ENCODE data around the gene MRPS12.

DNA sequence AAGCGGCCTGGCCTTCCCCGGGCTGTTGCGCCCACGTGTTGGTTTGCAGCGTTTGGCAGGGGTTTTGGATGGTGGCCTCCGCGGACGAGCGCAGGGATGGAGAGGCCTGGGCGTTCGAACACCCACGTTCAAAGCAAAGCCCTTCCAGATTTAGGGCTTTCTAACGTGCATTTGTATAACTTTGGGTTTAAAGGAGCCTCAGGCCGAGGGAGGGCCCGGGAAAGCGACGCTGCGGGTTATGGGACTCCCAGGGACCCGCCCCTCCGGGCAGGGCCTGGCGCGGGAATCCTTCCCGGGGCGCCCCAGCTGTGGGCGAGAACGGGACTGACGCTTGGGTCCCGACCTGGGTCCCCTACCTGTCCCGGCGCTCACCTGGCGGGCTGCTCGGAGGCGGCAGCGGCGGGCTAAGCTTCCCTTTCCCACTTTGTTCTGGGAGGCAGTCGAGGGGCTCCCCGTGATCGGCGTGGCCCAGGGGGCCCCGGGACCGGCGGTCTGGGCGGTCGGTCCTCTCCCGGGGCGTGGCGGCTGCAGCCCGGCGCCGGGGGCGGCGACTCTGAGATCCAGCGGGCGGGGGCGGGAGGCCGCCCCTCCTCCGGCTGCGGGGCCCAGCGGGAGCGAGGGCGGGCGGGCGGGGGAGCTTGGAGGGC lies 44.6 kb downstream of the MRPS12 start, which contains the start of gene FBXO17:
- TF ChIP-seq EZH2phosphoT487 (IDR thresholded peaks at IDR 0.05; ENCODE audit: insufficient read depth, low read depth): no peak
- no peak for TF ChIP-seq EZH2 (IDR thresholded peaks at IDR 0.05; ENCODE audit: insufficient read depth, poor library complexity, severe bottlenecking)

Measured in GM23248 (cell line).